GM21576 (cell line): ENCODE results near the gene IL24.

Source experiments
- ATAC-seq: cut with Tn5 transposase; IDR thresholded peaks from one replicate; pipeline ENCODE4 v1.9.1; 2021; ENCODE audit warnings: mild to moderate bottlenecking, moderate library complexity; ENCODE audit not compliant: unreplicated experiment

IL24 gene

DNA sequence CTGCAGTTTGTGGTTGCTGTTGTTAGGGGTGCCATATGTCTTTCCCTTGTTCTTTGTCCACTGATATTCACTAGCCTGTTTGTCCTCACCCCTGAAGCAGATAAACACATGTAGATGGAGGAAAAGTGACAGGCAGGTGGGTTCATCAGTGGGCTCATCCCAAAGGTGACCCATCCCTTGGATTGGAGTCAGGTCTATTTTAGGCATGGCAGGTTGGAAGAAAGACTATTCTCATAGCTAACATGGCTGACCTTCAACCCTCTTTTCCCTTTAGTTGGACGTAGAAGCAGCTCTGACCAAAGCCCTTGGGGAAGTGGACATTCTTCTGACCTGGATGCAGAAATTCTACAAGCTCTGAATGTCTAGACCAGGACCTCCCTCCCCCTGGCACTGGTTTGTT, 5.5 kb downstream of the IL24 start:
- ATAC-seq = no peak

DNA sequence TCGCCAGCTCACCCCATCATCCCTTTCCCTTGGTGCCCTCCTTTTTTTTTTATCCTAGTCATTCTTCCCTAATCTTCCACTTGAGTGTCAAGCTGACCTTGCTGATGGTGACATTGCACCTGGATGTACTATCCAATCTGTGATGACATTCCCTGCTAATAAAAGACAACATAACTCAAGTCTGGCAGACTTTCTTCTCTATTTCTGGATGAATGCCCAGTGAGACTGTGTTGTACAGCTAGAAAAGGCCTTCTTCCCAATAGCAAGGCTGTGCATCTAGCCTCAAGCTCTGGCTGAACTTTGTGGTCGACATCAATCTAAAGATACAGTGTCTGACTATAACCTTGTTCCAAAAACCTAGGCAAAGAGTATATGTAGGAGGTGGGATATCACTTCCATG, 6.4 kb downstream of the IL24 start:
- no peak for ATAC-seq

DNA sequence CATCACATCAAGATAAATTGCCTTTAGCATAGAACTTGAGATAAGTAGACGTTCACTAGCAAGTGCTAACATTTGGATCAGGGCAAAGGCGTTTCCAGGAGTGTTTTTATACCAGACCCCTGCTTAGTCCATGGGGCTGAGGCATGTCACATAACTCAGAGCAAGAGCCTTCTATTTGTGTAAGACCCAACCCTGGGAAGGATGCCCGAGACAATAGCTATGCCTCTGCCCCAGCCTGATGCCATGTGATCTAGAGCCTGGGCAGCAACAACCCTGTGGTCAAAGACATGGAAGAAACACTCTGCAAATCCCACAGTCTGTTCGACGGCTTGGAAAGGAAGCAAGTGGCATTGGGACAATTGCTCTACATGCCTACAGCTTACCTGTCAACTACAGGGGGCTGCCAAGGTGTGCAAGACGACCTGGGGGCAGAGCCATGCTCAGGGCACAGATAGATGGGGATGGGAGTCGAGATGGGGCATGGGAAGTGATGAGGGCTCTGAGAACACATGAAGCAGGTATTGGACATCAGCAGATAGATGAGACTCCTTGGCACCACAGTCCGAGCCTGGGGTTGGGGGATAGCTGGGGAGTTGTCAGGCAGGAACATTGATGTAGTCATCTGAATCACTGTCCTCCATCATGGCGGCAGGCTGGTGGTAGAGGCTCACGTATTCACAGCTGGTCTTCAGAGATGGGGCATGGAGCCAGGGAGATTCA, 7.3 kb downstream of the IL24 start:
- no peak for ATAC-seq

DNA sequence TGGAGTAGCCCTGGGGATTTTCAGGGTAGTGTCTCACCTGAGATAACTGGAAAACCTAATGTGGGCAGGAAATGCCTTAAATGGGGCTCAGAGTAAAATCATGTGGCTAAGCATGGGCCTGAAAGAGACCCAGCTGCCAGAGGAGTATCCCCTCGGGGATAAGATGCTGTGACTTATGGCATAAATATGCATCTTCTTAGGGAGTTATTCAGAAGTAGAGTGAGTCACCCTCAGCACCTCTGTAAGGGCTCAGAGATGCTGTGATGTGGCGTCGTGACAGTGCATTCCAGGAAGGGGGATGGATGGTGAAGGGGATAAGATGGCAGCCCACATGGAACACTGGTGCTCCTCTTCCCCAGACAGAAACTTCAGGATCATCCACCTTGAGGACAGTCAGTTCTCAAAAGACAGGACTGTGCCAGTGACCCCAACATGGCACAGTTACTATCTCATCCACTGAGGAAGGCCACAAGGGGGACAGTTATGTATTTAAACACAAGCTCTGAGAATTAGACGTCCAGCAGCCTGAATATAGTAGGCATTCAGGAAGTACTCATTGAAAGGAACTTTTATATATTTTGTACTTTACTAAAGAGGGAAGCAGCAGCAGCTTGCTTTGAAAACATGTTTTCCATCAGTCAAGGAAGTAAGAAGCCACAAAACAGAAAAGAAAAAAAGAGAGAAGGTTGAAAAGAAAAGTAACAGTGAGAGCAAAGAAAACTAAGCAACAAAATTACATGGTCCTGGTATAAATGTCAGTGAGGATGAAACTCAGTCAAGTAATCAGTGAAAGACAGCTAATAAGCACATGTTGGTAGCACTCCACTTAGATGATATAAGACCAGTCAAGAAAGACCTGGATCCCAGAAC, 8.3 kb downstream of the IL24 start:
- ATAC-seq = no peak

DNA sequence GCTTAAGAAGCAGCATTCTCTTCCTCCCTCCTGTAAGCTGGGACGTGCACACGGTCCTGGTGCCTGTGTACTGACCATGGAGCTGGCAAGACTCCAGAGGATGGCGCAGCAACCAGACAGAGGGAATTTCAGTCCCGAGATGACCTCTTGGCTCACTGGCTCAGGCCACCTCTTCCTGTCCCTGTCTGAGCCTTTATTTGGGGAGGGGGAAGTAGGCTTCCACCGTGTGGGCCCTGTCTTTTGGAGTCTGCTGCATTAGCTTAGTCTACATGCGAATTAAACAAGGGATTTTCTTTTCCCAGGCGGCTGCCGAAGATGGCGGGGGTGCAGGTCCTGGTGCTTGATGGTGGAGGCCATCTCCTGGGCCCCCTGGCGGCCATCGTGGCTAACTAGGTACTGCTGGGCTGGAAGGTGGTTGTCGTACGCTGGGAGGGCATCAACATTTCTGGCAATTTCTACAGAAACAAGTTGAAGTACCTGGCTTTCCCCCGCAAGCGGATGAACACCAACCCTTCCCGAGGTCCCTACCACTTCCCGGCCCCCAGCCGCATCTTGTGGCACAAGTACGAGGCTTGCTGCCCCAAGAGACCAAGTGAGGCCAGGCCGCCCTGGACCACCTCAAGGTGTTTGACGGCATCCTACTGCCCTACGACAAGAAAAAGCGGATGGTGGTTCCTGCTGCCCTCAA, 10.2 kb downstream of the IL24 start:
- no peak for ATAC-seq

DNA sequence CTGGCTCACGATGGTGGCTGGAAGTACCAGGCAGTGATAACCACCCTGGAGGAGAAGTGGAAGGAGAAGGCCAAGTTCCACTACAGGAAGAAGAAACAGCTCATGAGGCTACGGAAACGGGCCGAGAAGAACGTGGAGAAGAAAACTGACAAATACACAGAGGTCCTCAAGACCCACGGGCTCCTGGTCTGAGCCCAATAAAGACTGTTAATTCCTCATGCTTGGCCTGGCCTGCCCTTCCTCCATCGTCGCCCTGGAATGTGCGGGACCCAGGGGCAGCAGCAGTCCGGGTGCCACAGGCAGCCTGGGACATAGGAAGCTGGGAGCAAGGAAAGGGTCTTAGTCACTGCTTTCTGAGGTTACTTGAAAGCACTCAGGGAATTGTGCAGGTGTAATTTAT, 10.8 kb downstream of the IL24 start:
- no peak for ATAC-seq

DNA sequence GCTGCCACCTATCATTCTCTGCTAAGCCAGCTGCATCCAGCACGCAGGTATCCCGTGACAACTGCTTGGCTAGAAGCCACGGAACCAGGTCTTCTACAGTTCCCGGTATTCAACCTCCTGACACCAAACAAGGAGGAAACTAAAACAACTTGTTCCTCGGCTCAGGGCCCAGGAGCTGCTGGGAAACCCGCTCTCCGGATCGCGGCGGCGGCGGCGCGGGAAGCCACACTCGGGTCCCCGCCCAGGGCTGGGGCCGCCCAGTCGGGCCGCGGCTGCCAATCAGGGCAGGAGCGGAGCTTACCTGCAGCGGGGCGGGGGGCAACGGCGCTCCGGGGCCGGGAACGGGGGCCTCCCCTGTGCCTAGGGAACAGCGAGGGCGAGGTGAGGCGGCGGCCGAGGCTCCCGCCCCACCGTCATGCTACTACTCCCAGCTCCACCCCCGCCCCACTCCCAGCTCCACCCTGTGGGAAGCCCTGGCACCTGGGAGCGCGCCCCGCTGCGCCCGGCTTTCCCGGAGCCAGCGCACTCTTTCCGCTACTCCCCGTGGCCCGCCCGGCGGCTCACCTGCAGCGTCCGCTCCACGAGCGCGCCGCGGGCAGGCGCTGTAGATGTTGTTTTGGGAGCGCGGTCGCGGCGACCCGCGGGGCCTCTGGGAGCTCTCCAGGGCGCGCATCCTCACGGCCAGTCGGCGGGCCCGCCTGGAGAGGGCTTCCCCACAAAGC, 12.1 kb downstream of the IL24 start:
- ATAC-seq = no peak

DNA sequence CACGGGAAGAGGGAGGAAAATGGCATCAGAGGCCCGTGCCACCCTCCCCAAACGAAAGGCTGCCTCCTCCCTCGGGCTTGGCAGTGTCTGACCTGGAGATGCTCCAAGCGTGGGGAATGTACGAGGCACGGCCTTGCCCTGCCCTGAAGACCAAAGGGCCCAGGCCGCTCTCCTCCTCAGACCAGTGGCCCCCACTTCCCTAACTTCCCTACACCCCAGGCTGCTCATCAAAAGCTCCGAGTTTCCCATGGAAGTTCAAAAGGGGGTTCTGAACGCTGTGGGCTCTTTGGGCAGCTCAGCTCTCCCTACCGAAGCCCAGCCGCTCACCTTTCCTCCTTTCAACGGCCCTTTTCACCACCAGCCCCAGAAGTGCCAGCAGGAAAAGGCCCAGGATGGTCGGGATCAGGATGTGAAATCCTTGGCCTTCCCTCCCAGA, 12.7 kb downstream of the IL24 start:
- no peak for ATAC-seq

DNA sequence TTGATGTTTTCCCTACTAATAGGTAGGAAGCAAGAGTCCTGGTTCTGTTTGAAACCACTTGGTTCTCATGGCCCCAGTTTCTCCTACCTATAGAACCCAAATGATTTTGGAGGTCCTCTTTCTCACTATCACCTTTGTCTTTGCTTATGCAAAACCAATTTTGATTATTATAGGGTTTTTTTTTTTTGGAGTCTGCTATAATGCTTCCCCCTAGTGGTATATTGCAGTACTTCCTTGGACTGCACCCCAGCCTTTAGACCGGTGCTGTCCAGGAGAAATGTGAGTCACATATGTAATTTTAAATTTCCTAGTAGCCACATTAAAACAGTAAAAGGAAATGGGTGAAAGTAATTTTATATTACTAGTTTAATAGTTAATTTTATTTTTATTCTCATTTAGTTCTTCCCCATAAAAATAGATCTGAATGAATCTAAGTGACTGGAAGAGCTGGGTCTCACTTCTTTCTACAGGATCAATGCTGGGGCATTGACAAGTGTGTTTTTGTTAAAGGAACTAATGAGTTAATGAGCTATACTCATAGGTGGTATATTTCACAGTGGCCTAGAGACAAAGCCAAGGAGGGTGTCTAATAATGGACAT, 13.9 kb downstream of the IL24 start:
- no peak for ATAC-seq

DNA sequence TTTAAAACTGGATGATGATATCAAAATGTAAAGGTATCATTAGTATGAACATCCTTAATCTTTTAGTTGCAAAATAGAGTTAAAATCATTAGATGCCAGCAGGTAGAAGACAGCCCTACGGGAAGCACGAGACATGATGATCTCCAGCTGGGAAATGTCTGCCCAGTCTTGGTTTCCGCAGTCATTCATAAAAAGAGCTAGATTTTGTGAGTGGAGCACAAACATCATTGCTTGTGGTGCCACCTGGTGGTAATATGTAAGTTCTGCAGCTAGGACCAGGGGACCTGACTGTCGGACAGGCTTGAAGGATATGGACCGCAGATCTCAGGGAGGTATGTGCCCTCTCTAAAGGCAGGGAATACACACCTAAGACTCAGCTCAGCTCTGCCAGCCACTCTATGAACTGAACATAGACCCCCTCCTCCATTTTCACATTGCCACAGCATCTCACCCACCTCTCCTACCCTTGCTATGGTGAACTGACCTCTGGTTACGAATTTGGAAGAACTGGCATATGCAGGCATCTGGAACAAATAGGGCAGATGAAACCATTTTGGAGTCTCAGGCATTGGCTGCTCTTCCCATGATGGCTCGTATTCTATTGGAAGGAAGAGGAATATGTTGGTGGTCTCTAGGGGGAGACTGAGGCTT, 15.3 kb downstream of the IL24 start:
- peak; percentile 44 for ATAC-seq

DNA sequence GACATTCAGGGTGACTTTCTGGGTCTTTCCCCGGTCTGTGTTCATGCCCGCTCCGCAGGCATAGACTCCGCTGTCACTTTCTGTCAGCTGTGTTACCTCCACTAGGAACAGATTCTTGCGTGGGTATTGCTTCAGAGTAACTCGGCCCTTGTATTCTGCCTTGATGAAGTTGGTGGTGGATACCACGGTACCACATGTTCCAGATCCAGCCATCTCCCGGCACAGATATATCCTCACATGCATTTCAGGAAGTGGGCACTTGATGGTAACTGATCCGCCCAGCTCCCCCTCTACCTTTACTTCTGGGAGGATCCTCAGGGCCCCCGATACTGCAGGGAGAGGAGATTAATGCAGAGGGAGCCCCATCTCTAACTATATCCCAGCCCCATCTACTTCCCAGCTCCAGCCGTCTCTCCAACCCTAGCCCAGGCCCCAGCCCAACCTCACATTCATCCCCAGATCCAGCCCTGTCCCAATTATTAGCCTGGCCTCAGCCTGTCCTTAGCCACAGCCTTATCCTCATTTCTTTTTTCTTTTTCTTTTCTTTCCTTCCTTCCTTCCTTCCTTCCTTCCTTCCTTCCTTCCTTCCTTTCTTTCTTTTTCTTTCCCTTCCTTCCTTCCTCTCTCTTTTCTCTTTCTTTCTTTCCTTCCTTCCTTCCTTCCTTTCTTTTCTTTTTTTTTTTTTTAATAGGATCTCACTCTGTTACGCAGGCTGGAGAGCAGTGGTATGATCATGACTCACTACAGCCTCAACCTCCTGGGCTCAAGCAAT, 16.7 kb downstream of the IL24 start:
- ATAC-seq = no peak

DNA sequence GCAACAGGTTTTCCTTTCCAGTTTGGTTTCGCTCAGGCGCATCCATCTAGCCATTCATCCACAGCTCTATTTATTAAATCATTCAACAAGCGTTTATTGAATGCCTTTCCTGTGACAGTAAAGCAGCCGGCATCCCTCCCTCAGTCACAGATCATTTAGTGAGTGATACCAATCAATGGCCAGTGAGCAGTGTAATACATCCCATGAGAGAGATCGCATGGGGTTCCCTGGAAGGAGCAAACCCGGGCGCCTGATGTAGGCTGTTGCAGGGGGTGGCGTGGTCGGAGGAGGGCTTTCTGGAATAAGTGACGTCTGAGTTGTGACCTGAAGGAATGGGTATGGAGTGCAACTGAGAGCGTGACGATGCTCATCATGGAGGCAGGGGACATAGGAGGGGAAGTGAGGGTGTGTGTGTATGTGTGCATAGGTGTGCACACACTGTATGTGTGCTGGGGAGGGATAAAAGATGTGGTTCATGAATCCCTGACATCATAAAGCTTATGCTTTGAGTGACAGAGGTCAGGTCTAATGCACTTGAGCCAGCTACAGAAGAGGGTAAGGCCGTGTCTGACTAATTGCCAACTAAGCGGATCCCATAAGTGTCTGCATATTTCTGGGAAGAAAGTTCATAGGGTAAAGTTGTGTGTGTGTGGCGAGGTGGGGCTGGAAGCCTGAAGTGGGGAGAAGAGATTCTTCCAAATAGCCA, 17.9 kb downstream of the IL24 start:
- ATAC-seq = no peak

DNA sequence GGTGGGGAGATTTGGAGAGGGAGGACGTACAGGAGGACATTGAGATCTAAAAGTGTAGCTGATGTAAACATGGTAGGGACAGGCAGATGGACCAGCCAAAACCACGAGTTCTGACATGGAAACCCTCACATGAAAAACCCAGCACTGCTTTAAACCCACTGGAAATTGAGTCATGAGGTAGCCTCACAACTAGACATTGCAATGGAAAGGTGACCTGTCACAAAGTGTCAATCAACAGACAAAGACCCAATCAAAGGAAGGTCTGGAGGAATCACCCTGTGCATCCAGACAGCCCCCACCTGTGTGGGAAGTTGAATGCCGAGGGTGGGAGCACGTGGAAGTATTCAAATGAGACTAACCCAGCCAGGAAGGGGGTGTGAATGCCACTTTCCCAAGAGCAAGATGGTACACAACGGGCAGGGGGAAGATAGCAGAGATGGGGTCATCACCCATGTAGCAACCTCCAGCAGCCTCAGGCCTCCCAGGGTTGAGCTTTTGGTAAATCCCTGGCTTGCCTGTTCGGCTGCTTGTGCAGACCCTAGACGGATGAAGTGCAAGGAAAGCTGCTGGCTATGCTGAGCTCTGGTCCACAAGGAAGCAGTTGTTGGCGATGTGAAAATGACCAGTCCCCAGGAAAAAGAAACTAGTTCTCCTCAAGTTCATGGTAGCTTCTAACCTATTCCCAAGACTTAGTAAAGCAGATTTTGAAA, 18.9 kb downstream of the IL24 start:
- ATAC-seq = no peak

DNA sequence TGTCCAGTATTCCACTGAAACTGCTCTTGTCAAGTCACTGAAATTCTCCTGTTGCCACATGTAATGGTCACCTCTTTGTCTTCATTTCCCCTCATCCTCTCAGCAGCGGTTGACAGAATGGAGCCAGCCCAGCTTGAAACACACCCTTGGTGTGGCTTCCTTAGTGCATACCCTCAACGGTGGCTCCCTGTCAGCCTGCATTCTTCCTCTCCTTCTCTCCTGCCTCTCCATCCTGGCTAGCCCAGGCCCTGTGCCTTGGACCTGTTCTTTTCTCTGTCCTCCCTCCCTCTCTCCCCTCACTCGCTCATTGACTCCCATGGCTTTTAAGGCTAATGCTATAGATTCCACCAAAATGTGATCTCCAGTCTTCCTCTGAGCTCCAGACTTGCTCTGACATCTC, 20.8 kb downstream of the IL24 start:
- no peak for ATAC-seq

DNA sequence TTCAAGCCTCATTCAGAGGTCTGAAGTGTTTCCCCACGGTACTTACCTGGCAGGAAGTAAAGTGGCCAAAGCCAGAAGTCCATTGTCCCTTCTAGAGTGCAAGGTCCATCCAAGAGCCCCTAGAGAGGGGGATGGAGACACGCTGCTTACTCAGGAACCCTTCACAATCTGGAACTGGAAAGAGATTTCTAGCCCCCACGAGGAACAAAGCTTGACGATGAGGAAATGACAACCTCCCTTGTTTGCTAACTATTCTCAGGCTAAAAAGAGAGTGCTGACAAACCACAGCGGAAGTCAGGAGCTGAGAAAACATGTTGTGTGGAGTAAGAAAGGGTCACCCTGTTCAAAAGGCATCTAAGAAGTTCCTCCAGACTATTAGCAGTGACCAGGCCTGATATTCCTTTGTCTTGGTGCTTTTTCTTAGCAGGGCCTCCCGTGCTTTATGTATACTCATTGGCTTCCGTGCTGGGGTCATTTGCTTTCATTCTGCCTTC, 24.6 kb downstream of the IL24 start, which contains the start of gene FCMR:
Gene FCMR, minus strand, starts transcription at position 170 of the 494 bp plus-strand sequence. Its CDS starts 87 bp downstream, at position 83.
- ATAC-seq = no peak

DNA sequence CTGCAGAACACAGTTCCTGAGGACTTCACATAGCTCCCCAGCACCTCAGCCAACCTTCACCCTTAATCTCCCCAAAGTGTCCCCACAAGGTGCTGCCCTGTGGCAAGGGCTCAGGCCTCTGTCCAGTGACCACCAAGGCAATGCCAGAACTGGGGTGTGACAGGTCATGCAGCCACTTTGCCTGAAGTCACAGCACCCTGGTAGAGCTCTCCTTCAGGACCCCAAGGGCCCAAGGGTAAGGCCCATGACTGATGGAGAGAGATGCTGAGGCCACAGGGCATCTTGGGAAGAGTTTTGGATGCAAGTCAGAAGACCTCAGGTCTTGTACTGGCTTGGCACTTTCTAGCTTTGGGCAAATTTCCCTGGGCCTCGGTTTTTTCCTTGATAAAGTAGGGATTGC, 25.3 kb downstream of the IL24 start:
- ATAC-seq = no peak

DNA sequence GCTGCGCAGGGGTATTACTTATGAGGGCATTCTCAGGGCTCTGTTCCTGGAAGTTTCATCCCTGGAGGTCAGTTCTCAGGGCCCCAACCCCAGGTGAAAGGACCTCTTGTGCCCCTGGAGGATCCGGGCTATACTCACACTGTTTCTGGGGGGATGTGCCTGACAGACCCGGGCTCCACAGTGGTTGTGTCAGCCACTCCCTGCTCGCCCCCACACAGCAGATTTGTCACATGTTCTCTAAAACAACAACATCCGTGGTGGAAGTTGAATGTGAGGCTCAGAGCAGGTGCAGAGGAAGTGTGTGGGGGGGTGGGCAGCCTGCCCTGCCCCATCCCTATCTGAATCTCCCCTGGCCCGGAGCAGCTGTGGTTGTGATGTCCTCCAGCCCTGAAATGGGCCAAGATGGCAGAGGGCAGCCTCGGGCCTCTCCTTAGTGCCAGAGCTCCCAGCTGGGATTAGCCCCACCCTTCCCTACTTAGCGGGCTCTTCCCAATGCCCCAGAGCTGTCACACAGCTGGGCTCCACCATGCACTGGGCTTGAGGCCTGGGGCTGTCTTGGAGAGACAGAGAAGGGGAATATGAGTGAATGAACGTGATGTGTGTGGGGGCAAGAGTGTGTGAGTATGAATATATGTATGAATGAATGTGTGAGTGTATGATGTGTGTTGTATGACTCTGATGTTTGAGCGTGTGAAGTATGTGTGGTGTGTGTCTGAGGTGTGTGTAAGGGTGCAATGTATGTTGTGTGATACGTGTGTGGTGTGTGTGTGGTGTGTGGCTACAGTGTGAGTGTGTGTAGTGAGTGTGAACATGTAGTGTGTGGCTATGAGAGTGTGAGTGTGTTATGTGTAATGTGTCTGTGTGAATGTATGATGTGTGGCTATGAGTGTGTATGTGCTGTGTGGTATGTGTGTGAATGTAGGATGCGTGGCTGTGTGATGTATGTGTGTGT, 26.0 kb downstream of the IL24 start:
- ATAC-seq = peak; percentile 52
